ENCODE results near the gene TSPEAR.
"Not testable (repeated sequence)": the region's sequence is repeated elsewhere in the genome, so short reads cannot be mapped to it uniquely, and the experiment has no call there.

The TSPEAR gene

GRCh38 chr21:44581158-44581557, 130.2 kb downstream of the TSPEAR start:
- H3K4me3 ChIP-seq (ENCODE audit: low read depth, low read length): no peak overlapping the region
- no peak for DNase-seq (ENCODE audit: low read depth)
- no peak for TF ChIP-seq CTCF (IDR thresholded peaks at IDR 0.05; ENCODE audit: control insufficient read depth, extremely low read depth, insufficient read depth)

GRCh38 chr21:44580231-44580821, 131.0 kb downstream of the TSPEAR start, which contains the start of gene KRTAP10-5:
Gene KRTAP10-5, minus strand, starts transcription at chr21:44580604. Its CDS starts 26 bp downstream, at chr21:44580578.
- DNase-seq (ENCODE audit: low read depth); H3K4me3 ChIP-seq (ENCODE audit: low read depth, low read length): not testable (repeated sequence)

- H3K4me3 ChIP-seq (ENCODE audit: low read depth, low read length): no peak overlapping the region
- no peak for TF ChIP-seq CTCF (IDR thresholded peaks at IDR 0.05; ENCODE audit: control insufficient read depth, extremely low read depth, insufficient read depth)
- DNase-seq (ENCODE audit: low read depth): no peak
Measured at GRCh38 chr21:44579833-44580144, 131.6 kb downstream of the TSPEAR start.

GRCh38 chr21:44579056-44579832, 132.1 kb downstream of the TSPEAR start:
- no peak for DNase-seq (ENCODE audit: low read depth)
- TF ChIP-seq CTCF (IDR thresholded peaks at IDR 0.05; ENCODE audit: control insufficient read depth, extremely low read depth, insufficient read depth): no peak
- H3K4me3 ChIP-seq (ENCODE audit: low read depth, low read length): no peak overlapping the region

GRCh38 chr21:44578371-44579055, 132.9 kb downstream of the TSPEAR start:
- no peak overlapping the region for H3K4me3 ChIP-seq (ENCODE audit: low read depth, low read length)
- TF ChIP-seq CTCF (IDR thresholded peaks at IDR 0.05; ENCODE audit: control insufficient read depth, extremely low read depth, insufficient read depth): no peak
- DNase-seq (ENCODE audit: low read depth): no peak

GRCh38 chr21:44576025-44576420, 135.3 kb downstream of the TSPEAR start:
- DNase-seq (ENCODE audit: low read depth): no peak
- TF ChIP-seq CTCF (IDR thresholded peaks at IDR 0.05; ENCODE audit: control insufficient read depth, extremely low read depth, insufficient read depth): no peak
- no peak overlapping the region for H3K4me3 ChIP-seq (ENCODE audit: low read depth, low read length)

GRCh38 chr21:44575307-44576024, 135.9 kb downstream of the TSPEAR start:
- DNase-seq (ENCODE audit: low read depth): no peak
- TF ChIP-seq CTCF (IDR thresholded peaks at IDR 0.05; ENCODE audit: control insufficient read depth, extremely low read depth, insufficient read depth): no peak
- no peak overlapping the region for H3K4me3 ChIP-seq (ENCODE audit: low read depth, low read length)

Measured in LNCaP clone FGC (cell line).